Stimulated activated naive CD8-positive, alpha-beta T cell treated with anti-CD3 and anti-CD28 coated beads, Interleukin-15, amount 100 ng/mL, for 72 hours (primary cell): ENCODE results near the gene UTP18.

Source experiments
- ATAC-seq: fragments of 150-1000 bp; cut with Tn5 transposase; 2 replicates; pipeline ENCODE4 v1.10.0; 2021; ENCODE audit warnings: mild to moderate bottlenecking, moderate library complexity
- DNase-seq, 2 donors: peaks; one replicate each; pipeline ENCODE4 v3.0.0; 2021 to 2022
- H3K27ac Mint-ChIP-seq, 2 donors: one replicate each; pipeline ENCODE4 v1.8.0; 2022; ENCODE audit warnings: mild to moderate bottlenecking in 2 of 2, mixed read lengths in 2 of 2, moderate library complexity in 2 of 2
- H3K27me3 Mint-ChIP-seq: one replicate; pipeline ENCODE4 v1.8.0; 2022; ENCODE audit warnings: mixed read lengths
- H3K4me1 Mint-ChIP-seq: one replicate; pipeline ENCODE4 v1.8.0; 2022; ENCODE audit warnings: mild to moderate bottlenecking, mixed read lengths
- H3K4me3 Mint-ChIP-seq, 2 donors: one replicate each; pipeline ENCODE4 v1.8.0; 2022; ENCODE audit warnings: mild to moderate bottlenecking in 2 of 2, mixed read lengths in 2 of 2, moderate library complexity in 1 of 2
- H3K9me3 Mint-ChIP-seq, 2 donors: one replicate each; pipeline ENCODE4 v1.8.0; 2022; ENCODE audit warnings: mixed read lengths in 2 of 2

Gene UTP18

DNA sequence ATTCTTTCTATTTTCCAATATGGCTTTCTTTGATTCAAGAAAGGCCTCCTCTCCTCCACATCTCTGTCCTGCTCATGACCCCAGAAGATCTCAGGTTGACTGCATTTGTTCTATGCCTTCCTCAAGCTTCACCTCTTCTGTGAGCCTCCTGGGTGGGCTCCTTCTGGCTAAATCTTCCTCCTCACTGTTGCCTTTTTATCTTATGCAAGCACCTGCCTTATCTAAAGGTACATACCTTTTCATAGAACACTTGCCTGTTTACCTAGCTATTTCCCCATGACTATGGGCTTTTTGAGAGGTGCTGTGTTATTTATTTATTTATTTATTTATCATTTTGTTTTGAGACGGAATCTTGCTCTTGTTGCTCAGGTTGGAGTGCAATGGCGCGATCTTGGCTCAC lies 81.1 kb downstream of the UTP18 start:
- Mint-ChIP-seq H3K27me3 (no peaks in the 10 kb centered on the region), H3K9me3 (no peaks in the 10 kb centered on the region), H3K4me3 (no peak overlapping the region), H3K27ac (no peak overlapping the region), H3K4me1 (no peaks in the 10 kb centered on the region)
- ATAC-seq (no peak), DNase-seq (no peak)

DNA sequence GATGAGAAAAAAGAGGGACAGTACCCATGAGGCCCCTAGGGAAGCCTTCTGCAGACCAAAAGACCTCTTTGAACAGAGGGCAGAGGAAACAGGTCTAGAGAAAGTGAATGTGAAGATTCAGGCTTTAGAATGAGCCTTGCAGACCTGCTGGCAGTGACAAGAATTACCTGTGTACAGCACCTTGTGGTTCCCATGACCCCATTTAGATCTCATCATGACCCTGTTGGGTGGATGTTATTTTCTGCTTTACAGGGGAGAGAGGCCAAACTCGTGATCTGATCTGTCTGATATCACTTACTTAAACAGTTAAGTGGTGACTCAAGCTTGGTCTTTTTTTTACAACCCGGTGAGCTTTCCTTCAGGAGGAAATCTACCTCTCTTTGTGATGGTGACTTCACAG lies 81.9 kb downstream of the UTP18 start:
- Mint-ChIP-seq H3K9me3 (no peaks in the 10 kb centered on the region), H3K4me3 (no peak overlapping the region), H3K27ac (no peak overlapping the region), H3K27me3 (no peaks in the 10 kb centered on the region), H3K4me1 (no peaks in the 10 kb centered on the region)
- DNase-seq (no peak), ATAC-seq (no peak)

DNA sequence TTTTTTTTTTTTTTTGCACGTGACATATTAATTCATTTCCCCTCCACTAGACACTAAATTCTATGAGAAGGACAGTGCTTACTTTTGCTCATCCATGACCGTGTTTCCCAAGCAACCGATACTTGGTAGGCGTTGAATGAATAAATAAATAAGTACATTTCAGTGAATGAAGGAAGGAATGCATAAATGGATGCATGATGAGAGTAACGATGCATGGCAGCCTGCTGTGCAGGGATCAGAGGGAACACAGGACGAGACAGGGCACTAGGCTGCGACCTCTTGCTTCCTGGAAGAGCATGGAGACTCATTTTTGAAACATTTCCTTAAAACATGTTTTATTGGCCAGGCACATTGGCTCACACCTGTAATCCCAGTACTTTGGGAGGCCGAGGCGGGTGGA lies 84.2 kb downstream of the UTP18 start:
- no peak overlapping the region for H3K27ac Mint-ChIP-seq
- DNase-seq (no peak), ATAC-seq (no peak)
- no peak overlapping the region for H3K4me3 Mint-ChIP-seq
- H3K4me1 Mint-ChIP-seq, result no peaks in the 10 kb centered on the region
- no peaks in the 10 kb centered on the region for H3K27me3 Mint-ChIP-seq
- H3K9me3 Mint-ChIP-seq, result no peaks in the 10 kb centered on the region

DNA sequence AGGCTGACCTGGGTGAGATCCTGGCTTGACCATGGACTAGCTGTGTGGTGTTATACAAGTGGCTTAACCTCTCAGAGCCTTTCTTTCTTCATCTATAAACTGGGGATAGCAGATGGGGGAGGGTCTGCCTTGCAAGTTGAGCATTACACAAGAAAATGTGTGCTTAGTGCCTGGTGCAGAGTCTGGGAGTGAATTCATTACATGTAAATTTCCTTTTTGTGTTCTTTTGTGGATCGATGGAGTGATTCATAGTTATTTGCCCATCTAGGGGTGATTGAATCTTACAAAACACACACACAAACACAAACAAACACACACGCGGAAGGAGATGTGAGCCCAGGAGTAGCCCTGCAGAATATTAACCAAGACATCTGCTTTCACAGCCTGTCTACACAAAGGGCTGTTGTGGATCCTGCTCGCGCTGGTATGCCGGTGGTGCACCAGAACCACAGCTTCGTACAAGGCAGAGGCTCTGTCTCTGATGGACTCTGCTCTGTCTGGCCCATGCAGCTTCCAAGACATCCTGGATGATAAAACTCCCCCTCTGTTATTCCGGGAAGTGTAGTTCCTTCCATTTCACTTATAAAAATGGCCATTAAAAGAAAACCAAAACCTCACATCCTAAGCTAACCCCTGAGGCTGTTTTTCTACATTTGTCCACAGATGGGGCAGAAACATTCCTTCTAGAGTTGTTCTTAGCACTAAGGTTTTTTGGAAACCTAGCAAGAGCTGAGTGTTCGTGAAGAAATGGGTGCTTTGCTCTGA lies 86.1 kb downstream of the UTP18 start:
- no peaks in the 10 kb centered on the region for H3K4me1 Mint-ChIP-seq
- H3K9me3 Mint-ChIP-seq, result no peaks in the 10 kb centered on the region
- peaks cover 13% of the 10 kb centered on the region for H3K27me3 Mint-ChIP-seq
- ATAC-seq, result no peak
- DNase-seq, result no peak
- no peak overlapping the region for H3K27ac Mint-ChIP-seq
- H3K4me3 Mint-ChIP-seq, result no peak overlapping the region
